ENCODE results near the gene DUSP15. TPM values are rescaled to one million over a fixed set of nuclear protein-coding genes. Genes with fewer than 3 reads are reported as not detected.

DUSP15 gene
- total and polyA plus RNA-seq, 7 experiments from 2014 or later = not detected

DNA sequence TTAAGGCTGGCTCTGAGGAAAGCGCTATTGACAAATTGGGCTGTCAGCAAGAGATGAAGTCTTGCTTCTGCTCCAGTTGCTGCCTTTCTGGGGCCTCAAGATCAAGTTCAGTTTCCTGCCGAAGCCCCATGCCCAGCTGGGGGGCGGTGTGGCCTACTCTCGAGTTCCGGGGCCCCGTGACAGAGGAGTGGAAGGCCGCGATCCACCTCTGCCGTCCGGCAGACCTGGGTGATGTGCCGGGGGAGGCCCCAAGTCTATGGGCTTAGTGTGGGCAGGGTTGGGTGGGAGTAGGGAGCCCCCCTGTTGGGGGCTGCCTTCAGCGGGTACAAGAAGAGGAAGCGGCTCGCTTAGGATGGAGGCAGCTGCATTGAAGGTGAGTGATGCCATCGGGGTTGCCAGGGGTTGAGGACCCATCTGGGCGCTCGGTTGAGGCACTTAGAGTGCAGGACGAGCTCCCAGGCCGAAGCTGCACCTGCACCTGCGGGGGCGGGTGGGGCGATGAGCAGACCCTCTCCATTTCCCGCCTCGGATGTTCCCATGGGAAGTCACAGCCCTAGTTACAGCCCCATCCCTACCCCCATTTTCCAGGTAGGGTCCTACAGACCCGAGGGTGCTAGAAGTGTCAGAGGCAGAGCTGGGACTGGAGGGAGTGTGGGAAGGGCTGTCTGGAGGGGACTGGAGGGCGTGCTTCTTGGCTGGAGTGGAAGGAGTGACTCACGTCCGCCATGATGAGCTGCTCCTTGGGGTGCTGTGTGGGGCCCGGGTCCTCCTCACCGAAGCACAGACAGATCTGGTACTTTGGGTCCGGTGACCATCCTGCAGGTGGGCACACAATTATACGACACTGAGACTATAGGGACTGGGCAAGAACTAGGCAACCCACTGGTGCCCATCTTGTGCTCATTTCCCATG is 22.0 kb downstream of the DUSP15 start:
- POLR2A ChIA-PET = no interaction called here
- peak overlapping the region in 1 of 9 donors; percentile 27 for H3K27ac Mint-ChIP-seq

DNA sequence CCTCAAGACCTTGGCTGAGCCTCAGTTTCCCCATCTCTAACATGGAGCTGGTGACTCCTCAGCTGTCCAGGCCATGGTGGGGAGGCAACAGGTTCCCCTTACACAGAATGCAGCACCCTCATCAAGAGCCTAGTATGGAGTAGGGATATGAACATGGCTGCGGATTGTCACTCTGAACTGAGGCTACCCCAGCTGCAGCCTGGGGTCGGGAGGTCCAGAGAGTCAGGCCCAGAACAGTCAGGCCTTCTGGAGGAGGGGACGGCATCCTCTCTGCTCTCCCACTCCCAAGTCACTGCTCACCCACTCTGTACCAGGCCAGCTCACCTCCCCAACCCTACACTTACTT is 23.6 kb downstream of the DUSP15 start:
- ChIA-PET CTCF (interaction anchor here (0.9 to 2.4 kb wide), 8 partner anchors 8 to 185 kb away, joined by 3 to 8 read pairs (median 4); no protein-coding TSS in a partner anchor), POLR2A (no interaction called here)
- no peaks in the 10 kb centered on the region for H3K4me1 Mint-ChIP-seq
- H3K27me3 Mint-ChIP-seq = peaks cover 14 to 24% (median 17%) of the 10 kb centered on the region in 5 donors
- no peaks in the 10 kb centered on the region for H3K9me3 ChIP-seq (ENCODE audit: control insufficient read depth in 2 of 3, low read length in 3 of 3)
- no peaks in the 10 kb centered on the region for H3K36me3 ChIP-seq (ENCODE audit: control insufficient read depth in 2 of 3, insufficient read depth in 3 of 3, low read length in 3 of 3)
- DNase-seq (no peak), ATAC-seq (no peak)
- no peaks in the 10 kb centered on the region for H3K27me3 ChIP-seq (ENCODE audit: control insufficient read depth in 2 of 2, insufficient read depth in 2 of 2, low read length in 2 of 2)
- H3K9me3 Mint-ChIP-seq = peaks cover 0 to 2% (median 0%) of the 10 kb centered on the region in 11 donors
- no peaks in the 10 kb centered on the region for H3K4me1 ChIP-seq (ENCODE audit: control insufficient read depth in 2 of 2, insufficient read depth in 2 of 2, low read length in 2 of 2)
- no peak overlapping the region for H3K27ac Mint-ChIP-seq
- no peak overlapping the region for H3K4me3 Mint-ChIP-seq
- no peak overlapping the region for H3K27ac ChIP-seq (ENCODE audit: low read depth, low read length)
- H3K36me3 Mint-ChIP-seq = peaks cover 0 to 4% (median 0%) of the 10 kb centered on the region in 5 donors
- intact Hi-C loops (cut with micrococcal nuclease) = loop anchor here (1.0 kb wide), 1 partner anchor 24 kb away; no protein-coding TSS in a partner anchor
- no peak overlapping the region for H3K4me3 ChIP-seq (ENCODE audit: low read length)

More for the DNA sequence above, 22.0 kb downstream of the DUSP15 start:
- peaks cover 15 to 32% (median 18%) of the 10 kb centered on the region in 5 donors for H3K27me3 Mint-ChIP-seq
- CTCF ChIA-PET = interaction anchor here (1.5 to 2.4 kb wide), 2 partner anchors 11 to 25 kb away, joined by 5 to 8 read pairs; no protein-coding TSS in a partner anchor
- no peak overlapping the region for H3K4me3 Mint-ChIP-seq
- no peak for ATAC-seq
- DNase-seq = no peak
- no peaks in the 10 kb centered on the region for H3K27me3 ChIP-seq (ENCODE audit: control insufficient read depth in 2 of 2, insufficient read depth in 2 of 2, low read length in 2 of 2)
- no peak overlapping the region for H3K27ac ChIP-seq (ENCODE audit: low read depth, low read length)
- no peaks in the 10 kb centered on the region for H3K9me3 ChIP-seq (ENCODE audit: control insufficient read depth in 2 of 3, low read length in 3 of 3)
- peaks cover 0 to 4% (median 0%) of the 10 kb centered on the region in 5 donors for H3K36me3 Mint-ChIP-seq
- H3K9me3 Mint-ChIP-seq = peaks cover 0 to 2% (median 0%) of the 10 kb centered on the region in 11 donors
- H3K4me3 ChIP-seq (ENCODE audit: low read length) = no peak overlapping the region
- H3K4me1 ChIP-seq (ENCODE audit: control insufficient read depth in 2 of 2, insufficient read depth in 2 of 2, low read length in 2 of 2) = no peaks in the 10 kb centered on the region
- intact Hi-C loops (cut with micrococcal nuclease) = no loop called here
- H3K4me1 Mint-ChIP-seq = no peaks in the 10 kb centered on the region
- no peaks in the 10 kb centered on the region for H3K36me3 ChIP-seq (ENCODE audit: control insufficient read depth in 2 of 3, insufficient read depth in 3 of 3, low read length in 3 of 3)

DNA sequence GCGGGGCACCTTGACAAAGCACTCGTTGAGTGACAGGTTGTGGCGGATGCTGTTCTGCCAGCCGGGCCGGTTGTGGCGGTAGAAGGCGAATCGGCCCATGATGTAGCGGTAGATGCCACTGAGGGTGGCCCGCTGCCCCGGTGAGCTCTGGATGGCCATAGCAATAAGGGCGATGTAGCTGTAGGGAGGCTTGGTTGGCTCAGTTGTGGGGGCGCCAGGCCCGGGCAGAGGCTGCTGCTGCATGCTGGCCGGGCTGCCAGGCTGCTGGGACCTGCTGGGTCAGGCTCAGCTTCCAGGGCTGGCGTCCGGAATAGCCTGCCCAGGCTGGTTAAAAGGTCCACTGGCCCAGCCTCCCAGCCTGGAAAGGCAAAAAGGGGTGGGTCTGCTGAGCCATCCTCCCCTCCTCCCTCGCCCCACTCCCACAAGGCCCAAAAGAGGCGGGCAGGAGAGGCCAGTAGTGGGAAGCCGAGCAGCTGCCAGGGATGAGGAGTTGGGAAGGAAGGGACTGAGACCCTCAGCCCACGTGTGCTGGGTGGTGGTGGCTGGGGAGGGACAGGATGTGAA is 24.9 kb downstream of the DUSP15 start, which contains the start of gene FOXS1:
TSS of gene FOXS1 (minus strand) at position 305 of the 564 bp plus-strand sequence. CDS start at position 243, 62 bp downstream.
- no peak for DNase-seq
- peaks cover 7 to 11% (median 8%) of the 10 kb centered on the region in 5 donors for H3K27me3 Mint-ChIP-seq
- peaks cover 0 to 2% (median 0%) of the 10 kb centered on the region in 11 donors for H3K9me3 Mint-ChIP-seq
- H3K4me3 Mint-ChIP-seq = no peak within 1 kb of the TSS
- Histone ChIP-seq H3K9me3 (ENCODE audit: control insufficient read depth in 2 of 3, low read length in 3 of 3) (no peaks in the 10 kb centered on the region), H3K27me3 (ENCODE audit: control insufficient read depth in 2 of 2, insufficient read depth in 2 of 2, low read length in 2 of 2) (no peaks in the 10 kb centered on the region), H3K27ac (ENCODE audit: low read depth, low read length) (no peak within 1 kb of the TSS), H3K4me3 (ENCODE audit: low read length) (no peak within 1 kb of the TSS), H3K4me1 (ENCODE audit: control insufficient read depth in 2 of 2, insufficient read depth in 2 of 2, low read length in 2 of 2) (no peaks in the 10 kb centered on the region), H3K36me3 (ENCODE audit: control insufficient read depth in 2 of 3, insufficient read depth in 3 of 3, low read length in 3 of 3) (no peaks in the 10 kb centered on the region)
- H3K27ac Mint-ChIP-seq = no peak within 1 kb of the TSS
- intact Hi-C loops (cut with micrococcal nuclease) = no loop called here
- ChIA-PET CTCF (no interaction called here), POLR2A (no interaction called here)
- ATAC-seq = no peak
- H3K36me3 Mint-ChIP-seq = no peaks in the 10 kb centered on the region
- no peaks in the 10 kb centered on the region for H3K4me1 Mint-ChIP-seq

DNA sequence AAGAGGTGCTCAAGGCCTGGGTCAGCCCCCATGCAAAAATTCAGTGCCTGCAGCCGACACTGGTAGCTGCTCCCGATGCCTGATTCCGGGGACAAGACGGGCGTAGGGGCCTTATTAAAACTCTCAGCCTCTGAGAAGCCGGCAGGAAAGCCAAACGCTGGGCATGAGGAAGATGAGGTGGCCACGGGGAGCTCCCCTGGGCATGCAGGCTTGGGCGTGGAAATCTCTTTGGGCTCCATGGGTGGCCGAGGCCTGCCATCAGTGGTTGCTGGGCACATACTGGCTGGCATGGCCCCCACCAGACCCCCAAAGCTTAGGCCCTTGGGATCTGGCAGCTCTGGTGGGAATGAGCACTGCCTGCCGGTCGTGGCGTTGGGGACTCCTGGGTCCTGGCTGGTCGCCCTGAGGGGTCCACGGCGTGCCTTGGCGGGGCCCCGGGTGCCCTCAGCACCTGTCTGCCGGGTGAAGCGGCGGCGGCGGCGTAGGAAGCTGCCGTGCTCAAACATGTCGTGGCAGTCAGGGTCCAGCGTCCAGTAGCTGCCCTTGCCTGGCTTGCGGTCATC is 25.5 kb downstream of the DUSP15 start:
- CTCF ChIA-PET = no interaction called here
- no peaks in the 10 kb centered on the region for H3K4me1 ChIP-seq (ENCODE audit: control insufficient read depth in 2 of 2, insufficient read depth in 2 of 2, low read length in 2 of 2)

DNA sequence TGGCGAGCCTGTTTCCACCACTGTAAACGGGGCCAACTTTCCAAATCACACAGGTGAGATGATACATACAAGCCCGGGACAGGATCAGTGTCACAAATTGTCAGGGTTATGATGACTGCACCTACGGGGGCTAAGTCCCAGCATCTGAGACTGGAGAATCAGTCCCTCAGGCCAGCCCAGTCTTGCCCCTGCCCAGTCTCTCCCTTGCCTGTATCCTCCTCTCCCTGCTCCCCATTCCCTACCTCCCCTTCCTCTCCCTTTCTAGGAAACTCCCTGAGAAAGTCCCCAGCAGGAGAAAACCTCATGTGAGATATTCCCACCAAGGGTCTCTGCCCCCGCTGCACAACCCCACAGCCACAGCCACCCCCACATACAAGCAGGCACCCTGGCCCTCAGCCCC is 26.4 kb downstream of the DUSP15 start:
- DNase-seq (no peak), ATAC-seq (no peak)
- H3K27me3 ChIP-seq (ENCODE audit: control insufficient read depth in 2 of 2, insufficient read depth in 2 of 2, low read length in 2 of 2) = no peaks in the 10 kb centered on the region
- Mint-ChIP-seq H3K4me1 (no peaks in the 10 kb centered on the region), H3K36me3 (no peaks in the 10 kb centered on the region), H3K9me3 (no peaks in the 10 kb centered on the region), H3K4me3 (peak overlapping the region in 1 of 10 donors; percentile 2), H3K27ac (no peak overlapping the region), H3K27me3 (peaks cover 0 to 4% (median 2%) of the 10 kb centered on the region in 5 donors)
- no peaks in the 10 kb centered on the region for H3K9me3 ChIP-seq (ENCODE audit: control insufficient read depth in 2 of 3, low read length in 3 of 3)
- ChIA-PET POLR2A (no interaction called here), CTCF (no interaction called here)
- H3K27ac ChIP-seq (ENCODE audit: low read depth, low read length) = no peak overlapping the region
- intact Hi-C loops (cut with micrococcal nuclease) = no loop called here
- no peaks in the 10 kb centered on the region for H3K36me3 ChIP-seq (ENCODE audit: control insufficient read depth in 2 of 3, insufficient read depth in 3 of 3, low read length in 3 of 3)
- no peaks in the 10 kb centered on the region for H3K4me1 ChIP-seq (ENCODE audit: control insufficient read depth in 2 of 2, insufficient read depth in 2 of 2, low read length in 2 of 2)
- H3K4me3 ChIP-seq (ENCODE audit: low read length) = no peak overlapping the region

More for the DNA sequence above, 25.5 kb downstream of the DUSP15 start:
- no peaks in the 10 kb centered on the region for H3K4me1 Mint-ChIP-seq
- POLR2A ChIA-PET = no interaction called here
- H3K36me3 Mint-ChIP-seq = no peaks in the 10 kb centered on the region
- no peak overlapping the region for H3K27ac ChIP-seq (ENCODE audit: low read depth, low read length)
- no peak overlapping the region for H3K27ac Mint-ChIP-seq
- no peak for DNase-seq
- intact Hi-C loops (cut with micrococcal nuclease) = no loop called here
- H3K27me3 ChIP-seq (ENCODE audit: control insufficient read depth in 2 of 2, insufficient read depth in 2 of 2, low read length in 2 of 2) = no peaks in the 10 kb centered on the region
- H3K9me3 Mint-ChIP-seq = peaks cover 0 to 2% (median 0%) of the 10 kb centered on the region in 11 donors
- H3K9me3 ChIP-seq (ENCODE audit: control insufficient read depth in 2 of 3, low read length in 3 of 3) = no peaks in the 10 kb centered on the region
- no peak overlapping the region for H3K4me3 Mint-ChIP-seq
- H3K27me3 Mint-ChIP-seq = peaks cover 5 to 8% (median 7%) of the 10 kb centered on the region in 5 donors
- no peaks in the 10 kb centered on the region for H3K36me3 ChIP-seq (ENCODE audit: control insufficient read depth in 2 of 3, insufficient read depth in 3 of 3, low read length in 3 of 3)
- H3K4me3 ChIP-seq (ENCODE audit: low read length) = no peak overlapping the region
- no peak for ATAC-seq

DNA sequence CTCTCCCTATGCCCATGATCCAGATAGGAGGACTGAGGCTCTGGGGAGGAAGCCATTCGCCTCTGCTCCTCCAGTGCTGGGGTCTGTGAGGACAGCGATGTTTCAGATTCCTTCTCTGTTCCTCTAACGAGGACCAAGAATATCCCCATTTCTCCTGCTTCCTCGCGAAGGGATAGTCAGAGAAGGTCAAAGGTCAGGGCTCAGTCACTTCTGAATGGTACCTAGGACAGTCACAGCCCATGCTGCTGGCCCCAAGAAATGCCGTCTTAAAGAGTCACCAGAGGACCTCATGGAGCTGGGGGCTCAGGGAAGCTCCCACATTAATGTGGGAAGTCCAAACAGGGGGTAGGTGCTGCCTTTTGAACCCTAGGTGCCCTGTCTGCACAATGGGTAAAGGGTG is 27.0 kb downstream of the DUSP15 start:
- POLR2A ChIA-PET = no interaction called here
- H3K9me3 Mint-ChIP-seq = no peaks in the 10 kb centered on the region
- peak overlapping the region in 1 of 10 donors; percentile 2 for H3K4me3 Mint-ChIP-seq
- Histone ChIP-seq H3K4me1 (ENCODE audit: control insufficient read depth in 2 of 2, insufficient read depth in 2 of 2, low read length in 2 of 2) (no peaks in the 10 kb centered on the region), H3K4me3 (ENCODE audit: low read length) (no peak overlapping the region), H3K27ac (ENCODE audit: low read depth, low read length) (no peak overlapping the region), H3K9me3 (ENCODE audit: control insufficient read depth in 2 of 3, low read length in 3 of 3) (no peaks in the 10 kb centered on the region), H3K27me3 (ENCODE audit: control insufficient read depth in 2 of 2, insufficient read depth in 2 of 2, low read length in 2 of 2) (no peaks in the 10 kb centered on the region), H3K36me3 (ENCODE audit: control insufficient read depth in 2 of 3, insufficient read depth in 3 of 3, low read length in 3 of 3) (no peaks in the 10 kb centered on the region)
- CTCF ChIA-PET = no interaction called here
- no peaks in the 10 kb centered on the region for H3K36me3 Mint-ChIP-seq
- H3K4me1 Mint-ChIP-seq = no peaks in the 10 kb centered on the region
- no peak for DNase-seq
- intact Hi-C loops (cut with micrococcal nuclease) = no loop called here
- no peak for ATAC-seq
- H3K27ac Mint-ChIP-seq = no peak overlapping the region
- peaks cover 0 to 2% (median 0%) of the 10 kb centered on the region in 5 donors for H3K27me3 Mint-ChIP-seq
